Right ventricle myocardium inferior (tissue), 1 donor: ENCODE data around the gene ESYT1. TPM values are rescaled to one million over a fixed set of nuclear protein-coding genes. Genes with fewer than 3 reads are reported as not detected.
"Not testable (repeated sequence)": the region's sequence is repeated elsewhere in the genome, so short reads cannot be mapped to it uniquely, and the experiment has no call there.

Experiments
- ATAC-seq: fragments of 200-7000 bp; cut with Tn5 transposase; one replicate; pipeline ENCODE4 v1.9.1; 2020; ENCODE audit warnings: mild to moderate bottlenecking, moderate library complexity
- DNase-seq: peaks from one replicate; pipeline ENCODE4 v3.0.0; 2021; ENCODE audit errors: missing footprints
- intact Hi-C: fragments of 100-400 bp; cut with DNase I; formaldehyde crosslinking; loops from one replicate; pipeline ENCODE4 v1.11.0; 2022
- total RNA-seq: library from RNA; stranded (reverse); fragmentation: NEBNext Ultra II Directional; extraction: Animal tissue kit (Norgen Biotek cat#: 25700); gene quantifications from one replicate; pipeline ENCODE4 v1.2.1, GENCODE V29; 2021
- donor health status: DM: no; HTN: yes; CAD: no; lungs with severe emphysema.

ESYT1 gene
- total RNA-seq, 1 donor from 2014 or later = 33.6 TPM

- intact Hi-C loops = loop anchor here (5.0 kb wide), 1 partner anchor 104 kb away; the partner anchor contains the start of gene SUOX
- no peak for DNase-seq
- no peak for ATAC-seq
Measured at GRCh38 chr12:56101045-56101444, 27.0 kb upstream of the ESYT1 start.

- ATAC-seq (no peak), DNase-seq (no peak)
- intact Hi-C loops = loop anchor here (5.0 kb wide), 1 partner anchor 105 kb away; the partner anchor contains the start of gene SUOX
Measured at GRCh38 chr12:56102683-56103065, 25.4 kb upstream of the ESYT1 start.

GRCh38 chr12:56103066-56103711, 24.9 kb upstream of the ESYT1 start:
- ATAC-seq (no peak), DNase-seq (no peak)
- intact Hi-C loops = loop anchor here (5.0 kb wide), 1 partner anchor 106 kb away; the partner anchor contains the start of gene SUOX

GRCh38 chr12:56103823-56104108, 24.3 kb upstream of the ESYT1 start:
- DNase-seq = no peak
- intact Hi-C loops = loop anchor here (1.0 to 5.0 kb wide), 2 partner anchors 24 to 106 kb away; partner anchors contain the start of gene SUOX

GRCh38 chr12:56104109-56104814, 23.8 kb upstream of the ESYT1 start, which contains the start of gene PA2G4:
Gene PA2G4 (plus strand): TSS chr12:56104559. CDS start chr12:56104738, 179 bp downstream.
- intact Hi-C loops = loop anchor here (1.0 to 5.0 kb wide), 2 partner anchors 25 to 107 kb away; partner anchors contain the start of gene SUOX
- DNase-seq = peak; percentile 99
- ATAC-seq = peak; percentile 99

More at GRCh38 chr12:56103823-56104108, 24.3 kb upstream of the ESYT1 start:
- ATAC-seq = no peak

GRCh38 chr12:56104815-56105608, 23.1 kb upstream of the ESYT1 start:
- intact Hi-C loops = loop anchor here (1.0 to 5.0 kb wide), 2 partner anchors 26 to 108 kb away; partner anchors contain the start of gene SUOX
- DNase-seq (peak; percentile 79), ATAC-seq (peak; percentile 18)

- intact Hi-C loops = no loop called here
- DNase-seq (no peak), ATAC-seq (no peak)
Measured at GRCh38 chr12:56105609-56105902, 22.5 kb upstream of the ESYT1 start.

GRCh38 chr12:56107242-56107641, 20.8 kb upstream of the ESYT1 start:
- intact Hi-C loops = no loop called here
- DNase-seq (no peak), ATAC-seq (no peak)

- DNase-seq (no peak), ATAC-seq (no peak)
- intact Hi-C loops = no loop called here
Measured at GRCh38 chr12:56110571-56110970, 17.5 kb upstream of the ESYT1 start.

GRCh38 chr12:56114084-56114483, 14.0 kb upstream of the ESYT1 start:
- intact Hi-C loops = no loop called here
- ATAC-seq (no peak), DNase-seq (no peak)

- no peak for DNase-seq
- intact Hi-C loops = loop anchor here (5.0 kb wide), 3 partner anchors 42 to 373 kb away; partner anchors contain the start of genes GDF11, MYL6 and RPS26
- ATAC-seq = no peak
Measured at GRCh38 chr12:56115329-56115728, 12.7 kb upstream of the ESYT1 start.

GRCh38 chr12:56116267-56117081, 11.6 kb upstream of the ESYT1 start, which contains the start of gene RPL41:
Gene RPL41 (plus strand): TSS chr12:56116633.
- ATAC-seq = peak; percentile 81
- intact Hi-C loops = loop anchor here (1.0 to 5.0 kb wide), 4 partner anchors 37 to 374 kb away; partner anchors contain the start of genes GDF11, MYL6 and RPS26
- peak; percentile 95 for DNase-seq

GRCh38 chr12:56117082-56117706, 10.9 kb upstream of the ESYT1 start:
- DNase-seq, ATAC-seq: not testable (repeated sequence)
- intact Hi-C loops = loop anchor here (5.0 kb wide), 3 partner anchors 40 to 375 kb away; partner anchors contain the start of genes GDF11, MYL6 and RPS26

GRCh38 chr12:56117778-56118687, 10.0 kb upstream of the ESYT1 start, which contains the start of gene ZC3H10:
Gene ZC3H10 (plus strand): TSS chr12:56118266. CDS start chr12:56120563, 2,297 bp downstream.
- DNase-seq = peak; percentile 98
- intact Hi-C loops = loop anchor here (2.0 to 5.0 kb wide), 4 partner anchors 39 to 376 kb away; partner anchors contain the start of genes CS, GDF11, MYL6 and RPS26
- ATAC-seq = peak; percentile 87

- intact Hi-C loops = loop anchor here (1.0 to 5.0 kb wide), 6 partner anchors 38 to 377 kb away; partner anchors contain the start of genes CS, GDF11, MYL6 and NABP2
- no peak for DNase-seq
- no peak for ATAC-seq
Measured at GRCh38 chr12:56118688-56119357, 9.2 kb upstream of the ESYT1 start.

GRCh38 chr12:56119361-56119796, 8.7 kb upstream of the ESYT1 start:
- intact Hi-C loops = loop anchor here (1.0 to 5.0 kb wide), 6 partner anchors 38 to 377 kb away; partner anchors contain the start of genes CS, GDF11, MYL6 and NABP2
- ATAC-seq = peak; percentile 52

More at GRCh38 chr12:56119361-56119796, 8.7 kb upstream of the ESYT1 start:
- DNase-seq = no peak
